Panc1 (cell line): ENCODE results near the gene SELENOS. TPM values are rescaled to one million over a fixed set of nuclear protein-coding genes. Genes with fewer than 3 reads are reported as not detected.
A peak's percentile ranks its signal among the peaks of the same experiment; 100 is the strongest.

Source experiments
- ATAC-seq: fragments of 200-7000 bp; cut with Tn5 transposase; 2 replicates; pipeline ENCODE4 v1.9.1; 2020; ENCODE audit warnings: mild to moderate bottlenecking, moderate library complexity
- BruUV-seq: library from RNA; stranded (reverse); fragments of 400-500 nt; replicated peaks from 2 replicates; lab custom pipeline; 2021; lab: Mats Ljungman, UMichigan
- CTCF ChIA-PET: fragments of 300-600 bp; sonication (Branson Sonifier 250); formaldehyde crosslinking; loops from one replicate; lab custom pipeline; 2022; ENCODE audit warnings: antibody characterized with exemption; lab: Charles Lee
- POLR2A ChIA-PET: fragments of 300-600 bp; sonication (Branson Sonifier 250); formaldehyde crosslinking; loops from one replicate; lab custom pipeline; 2022; ENCODE audit warnings: antibody characterized with exemption; lab: Charles Lee
- DNase-seq: peaks from one replicate; pipeline ENCODE4 v3.0.0-alpha.2; 2010; ENCODE audit warnings: low read depth, low spot score
- H3K27ac ChIP-seq: 2 replicates; pipeline ENCODE4 v1.5.1; 2011; ENCODE audit warnings: mild to moderate bottlenecking, low read length, inconsistent platforms
- H3K27me3 ChIP-seq: fragments of 200-500 bp; sonication (Bioruptor generic); 2 replicates; pipeline ENCODE4 v1.6.0; 2014; ENCODE audit warnings: low read length, inconsistent platforms; ENCODE audit not compliant: control insufficient read depth, insufficient read depth
- H3K36me3 ChIP-seq: fragments of 200-500 bp; sonication (Bioruptor generic); 2 replicates; pipeline ENCODE4 v1.5.1; 2014; ENCODE audit warnings: inconsistent platforms, mild to moderate bottlenecking, low read length, moderate library complexity; ENCODE audit not compliant: control insufficient read depth, insufficient read depth
- H3K4me1 ChIP-seq: 2 replicates; pipeline ENCODE4 v1.5.1; 2011; ENCODE audit warnings: inconsistent platforms, mild to moderate bottlenecking, low read length, moderate library complexity; ENCODE audit not compliant: control insufficient read depth, insufficient read depth
- H3K4me3 ChIP-seq, 2 experiments: 2 replicates each; pipeline ENCODE4 v1.5.1; 2011 to 2012; ENCODE audit warnings: low read depth in 2 of 2, low read length in 2 of 2, mild to moderate bottlenecking in 2 of 2, inconsistent platforms in 1 of 2, moderate library complexity in 1 of 2
- H3K9me3 ChIP-seq: fragments of 200-500 bp; sonication (Bioruptor generic); 2 replicates; pipeline ENCODE4 v1.5.1; 2014; ENCODE audit warnings: low read depth, mild to moderate bottlenecking, inconsistent platforms, low read length, moderate library complexity; ENCODE audit not compliant: control insufficient read depth, insufficient read depth
- POLR2AphosphoS5 ChIP-seq: IDR thresholded peaks from 2 replicates; pipeline ENCODE4 v1.6.1; 2012; ENCODE audit warnings: mild to moderate bottlenecking, low read depth, low read length, moderate library complexity
- REST ChIP-seq, 2 experiments: IDR thresholded peaks; 2 replicates each; pipeline ENCODE4 v1.6.1; 2011 to 2012; ENCODE audit warnings: low read depth in 2 of 2, control low read depth in 1 of 2, low read length in 1 of 2, mild to moderate bottlenecking in 1 of 2, moderate library complexity in 1 of 2; ENCODE audit not compliant: insufficient read depth in 1 of 2
- SIN3A ChIP-seq: IDR thresholded peaks from 2 replicates; pipeline ENCODE4 v1.6.1; 2012; ENCODE audit warnings: low read depth, mild to moderate bottlenecking, low read length, moderate library complexity, borderline replicate concordance; ENCODE audit not compliant: insufficient read depth
- TCF7L2 ChIP-seq: IDR thresholded peaks from 2 replicates; pipeline ENCODE4 v1.6.1; 2011; ENCODE audit warnings: mild to moderate bottlenecking, low read depth, low read length, inconsistent platforms
- in situ Hi-C: cut with HindIII; loops from 2 replicates; pipeline ENCODE4 v1.10.0; 2016; ENCODE audit warnings: low sequenced_read_pairs, low pct_unique_long_range_greater_than_20kb
- intact Hi-C: fragments of 100-400 bp; cut with micrococcal nuclease; formaldehyde crosslinking; loops from one replicate; pipeline ENCODE4 v1.10.0; 2022; ENCODE audit not compliant: unreplicated experiment
- total RNA-seq: library from RNA; stranded (reverse); gene quantifications from one replicate; pipeline ENCODE4 v1.2.1, GENCODE V29; 2021; ENCODE audit not compliant: unreplicated experiment
- TF ChIP-seq, protein P1 (sequence below): fragments of 450-650 bp; IDR thresholded peaks from 2 replicates; pipeline ENCODE4 v1.5.1; 2017; ENCODE audit warnings: mild to moderate bottlenecking

Gene SELENOS
- total RNA-seq, 1 experiment from 2014 or later: 74.9 TPM

- POLR2A ChIA-PET: no interaction called here
- in situ Hi-C loops (no loop called here), intact Hi-C loops (no loop called here)
- DNase-seq: no peak
- Histone ChIP-seq H3K4me3 (peak overlapping the region; percentile 89 to 97), H3K9me3 (no peaks in the 10 kb centered on the region), H3K4me1 (peaks cover 17% of the 10 kb centered on the region), H3K36me3 (peaks cover 32% of the 10 kb centered on the region), H3K27me3 (no peaks in the 10 kb centered on the region), H3K27ac (peak overlapping the region; percentile 94)
- CTCF ChIA-PET: interaction anchor here (0.7 kb wide), 1 partner anchor 366 kb away, joined by 6 read pairs; no protein-coding TSS in a partner anchor
- ATAC-seq: no peak
- TF ChIP-seq, protein P1, sequence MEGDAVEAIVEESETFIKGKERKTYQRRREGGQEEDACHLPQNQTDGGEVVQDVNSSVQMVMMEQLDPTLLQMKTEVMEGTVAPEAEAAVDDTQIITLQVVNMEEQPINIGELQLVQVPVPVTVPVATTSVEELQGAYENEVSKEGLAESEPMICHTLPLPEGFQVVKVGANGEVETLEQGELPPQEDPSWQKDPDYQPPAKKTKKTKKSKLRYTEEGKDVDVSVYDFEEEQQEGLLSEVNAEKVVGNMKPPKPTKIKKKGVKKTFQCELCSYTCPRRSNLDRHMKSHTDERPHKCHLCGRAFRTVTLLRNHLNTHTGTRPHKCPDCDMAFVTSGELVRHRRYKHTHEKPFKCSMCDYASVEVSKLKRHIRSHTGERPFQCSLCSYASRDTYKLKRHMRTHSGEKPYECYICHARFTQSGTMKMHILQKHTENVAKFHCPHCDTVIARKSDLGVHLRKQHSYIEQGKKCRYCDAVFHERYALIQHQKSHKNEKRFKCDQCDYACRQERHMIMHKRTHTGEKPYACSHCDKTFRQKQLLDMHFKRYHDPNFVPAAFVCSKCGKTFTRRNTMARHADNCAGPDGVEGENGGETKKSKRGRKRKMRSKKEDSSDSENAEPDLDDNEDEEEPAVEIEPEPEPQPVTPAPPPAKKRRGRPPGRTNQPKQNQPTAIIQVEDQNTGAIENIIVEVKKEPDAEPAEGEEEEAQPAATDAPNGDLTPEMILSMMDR: no peak
- TF ChIP-seq SIN3A: 0 out of 2 replicates have a peak, but pooled peaks have one; percentile 10
- BruUV-seq: no TSS peak
Measured at GRCh38 chr15:101276501-101277037, 716 bp downstream of the SELENOS start.

GRCh38 chr15:101275018-101275417 is 2.3 kb downstream of the SELENOS start:
- H3K9me3 ChIP-seq: no peaks in the 10 kb centered on the region
- intact Hi-C loops (no loop called here), in situ Hi-C loops (no loop called here)
- no peak for DNase-seq
- TF ChIP-seq REST (IDR thresholded peaks at IDR 0.05; ENCODE audit: insufficient read depth in 1 of 2, low read depth in 2 of 2, low read length in 1 of 2): no peak
- no peak for TF ChIP-seq SIN3A
- no peak for TF ChIP-seq POLR2AphosphoS5
- no peak for TF ChIP-seq TCF7L2
- TF ChIP-seq, protein P1: no peak
- no peak for ATAC-seq
- ChIA-PET POLR2A (no interaction called here), CTCF (no interaction called here)
- no peak overlapping the region for H3K4me3 ChIP-seq
- H3K36me3 ChIP-seq: peaks cover 42% of the 10 kb centered on the region
- H3K27ac ChIP-seq: no peak overlapping the region
- H3K27me3 ChIP-seq: no peaks in the 10 kb centered on the region
- BruUV-seq: TSS peak; percentile 58
- H3K4me1 ChIP-seq: peaks cover 17% of the 10 kb centered on the region
